ENCODE measurements around the gene TGFBR3. TPM values are rescaled to one million over a fixed set of nuclear protein-coding genes. Genes with fewer than 3 reads are reported as not detected.

TGFBR3 gene
- total RNA-seq, 4 donors from 2014 or later = 87.8 to 388 (median 212) TPM

DNA sequence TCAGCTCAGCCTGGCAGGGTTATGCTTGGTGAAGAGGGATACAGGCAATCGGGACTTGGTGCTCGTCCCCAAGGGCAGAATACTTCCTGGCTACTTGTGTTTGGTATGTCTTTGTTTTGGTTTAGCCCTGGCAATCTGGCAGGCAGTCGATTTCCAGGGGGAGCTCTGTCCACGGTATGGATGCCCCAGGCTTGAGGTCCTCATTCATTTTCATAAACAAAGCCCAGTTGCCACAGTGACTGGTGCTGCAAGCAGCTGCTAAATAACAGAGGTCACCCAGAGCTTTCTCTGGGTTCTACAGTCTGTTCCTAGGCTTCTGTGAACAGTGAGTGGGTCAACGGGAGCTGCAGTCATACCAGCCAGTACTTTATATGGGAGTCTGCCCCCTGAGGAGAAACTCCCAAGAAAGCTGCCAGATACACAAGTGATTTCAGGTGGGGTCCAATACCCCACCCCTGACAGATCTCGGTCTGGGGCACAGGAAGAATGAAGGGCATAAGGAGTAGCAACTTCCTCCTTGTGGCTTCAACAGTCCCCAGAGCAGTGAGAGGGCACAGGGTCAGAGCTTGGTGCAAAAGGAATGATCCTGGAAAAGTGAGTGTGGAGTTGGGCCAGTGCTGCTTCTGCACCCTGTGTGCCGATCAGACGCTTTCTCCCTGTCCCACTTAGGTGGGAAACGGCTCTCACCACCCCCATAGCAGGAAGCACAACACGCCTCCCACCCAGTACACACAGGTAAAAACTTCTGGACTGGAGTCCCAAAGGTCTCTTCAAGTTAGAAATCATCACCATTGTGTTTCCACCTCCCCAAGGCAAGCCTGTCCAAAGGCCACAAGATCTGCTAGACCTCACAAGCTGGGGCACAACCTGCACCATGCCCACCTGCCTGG lies 55.5 kb downstream of the TGFBR3 start:
- Histone ChIP-seq H3K36me3 (no peaks in the 10 kb centered on the region), H3K9me3 (no peaks in the 10 kb centered on the region), H3K4me3 (no peak overlapping the region), H3K4me1 (peaks cover 18 to 24% of the 10 kb centered on the region in 2 donors), H3K27me3 (no peaks in the 10 kb centered on the region), H3K27ac (peak overlapping the region; percentile 54 to 76)
- no peak for TF ChIP-seq POLR2A (IDR thresholded peaks at IDR 0.05)
- TF ChIP-seq CTCF (IDR thresholded peaks at IDR 0.05) = peak; percentile 33 to 52 (median 41)
- intact Hi-C loops (cut with DNase I; ENCODE audit: low total_unique reads) = no loop called here
- peak; percentile 76 to 77 for DNase-seq

- Histone ChIP-seq H3K9me3 (no peaks in the 10 kb centered on the region), H3K4me1 (peaks cover 18 to 24% of the 10 kb centered on the region in 2 donors), H3K36me3 (no peaks in the 10 kb centered on the region), H3K4me3 (no peak overlapping the region), H3K27me3 (no peaks in the 10 kb centered on the region), H3K27ac (peak overlapping the region; percentile 54 to 76)
- intact Hi-C loops (cut with DNase I; ENCODE audit: low total_unique reads) = no loop called here
- no peak for DNase-seq
- TF ChIP-seq CTCF (IDR thresholded peaks at IDR 0.05) = no peak
- no peak for TF ChIP-seq POLR2A (IDR thresholded peaks at IDR 0.05)
These were observed 56.4 kb downstream of the TGFBR3 start for GRCh38 chr1:91829293-91830153.

DNA sequence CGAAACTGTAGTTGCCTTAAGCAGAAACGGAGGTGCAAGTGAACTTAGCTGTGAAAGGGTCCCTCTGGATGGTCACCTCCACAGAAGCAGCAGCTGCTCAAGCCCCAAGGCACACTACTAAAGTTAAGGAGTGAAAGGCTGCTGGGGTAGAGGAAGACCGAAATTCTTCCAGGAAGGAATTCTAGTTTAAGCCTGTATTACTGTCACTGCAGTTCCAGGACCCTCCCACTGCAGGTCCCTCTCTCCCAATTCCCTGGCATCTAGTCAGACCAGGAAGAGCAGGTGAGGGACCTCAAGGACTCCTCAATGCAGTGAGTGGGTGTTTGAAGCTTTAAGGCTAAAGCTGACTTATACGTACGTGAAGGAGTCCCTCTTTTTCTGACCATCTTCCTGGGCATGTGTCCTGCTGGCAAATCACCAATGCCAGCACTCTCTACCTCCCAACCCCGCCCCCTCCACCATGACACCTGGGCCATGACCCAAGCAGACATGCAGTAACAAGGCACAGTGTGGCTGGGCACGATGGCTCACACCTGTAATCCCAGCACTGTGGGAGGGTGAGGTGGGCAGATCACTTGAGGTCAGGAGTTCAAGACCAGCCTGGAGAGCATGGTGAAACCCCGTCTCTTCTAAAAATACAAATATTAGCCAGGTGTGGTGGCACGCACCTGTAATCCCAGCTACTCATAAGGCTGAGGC lies 57.2 kb downstream of the TGFBR3 start:
- no peak overlapping the region for H3K4me3 ChIP-seq

More for the DNA sequence above, 57.2 kb downstream of the TGFBR3 start:
- intact Hi-C loops (cut with DNase I; ENCODE audit: low total_unique reads) = no loop called here
- Histone ChIP-seq H3K27ac (peak overlapping the region in 1 of 2 donors; percentile 54), H3K36me3 (no peaks in the 10 kb centered on the region), H3K9me3 (no peaks in the 10 kb centered on the region), H3K4me1 (peaks cover 18 to 24% of the 10 kb centered on the region in 2 donors), H3K27me3 (no peaks in the 10 kb centered on the region)
- DNase-seq = no peak
- TF ChIP-seq CTCF (IDR thresholded peaks at IDR 0.05) = no peak
- no peak for TF ChIP-seq POLR2A (IDR thresholded peaks at IDR 0.05)
